CD1c-positive myeloid dendritic cell (primary cell): ENCODE results near the gene GPX2.

Experiments
- DNase-seq: peaks from one replicate; pipeline ENCODE4 v3.0.0-alpha.2; 2016; ENCODE audit errors: extremely low spot score

Gene GPX2

GRCh38 chr14:64939817-64940190 lies 2.7 kb downstream of the GPX2 start:
- no peak for DNase-seq

- no peak for DNase-seq
Measured at GRCh38 chr14:64938972-64939816, 3.4 kb downstream of the GPX2 start.

DNA sequence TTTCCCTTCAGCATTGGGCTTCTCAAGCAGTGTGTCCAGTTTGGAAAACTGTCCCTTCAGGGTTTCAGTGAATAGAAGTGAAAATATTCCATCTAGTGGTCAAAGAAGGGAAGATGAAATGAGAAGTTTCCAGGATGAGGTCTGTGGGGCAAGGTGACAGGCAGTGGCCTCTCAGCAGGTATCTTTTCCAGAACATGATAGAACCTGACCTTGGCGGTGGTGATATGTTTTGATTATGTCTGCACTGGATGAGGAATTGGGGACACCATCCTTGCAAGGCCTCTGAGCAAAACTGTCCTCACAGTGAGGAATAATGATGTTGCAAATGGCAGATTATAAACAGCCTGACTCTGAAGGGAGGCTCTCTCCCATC lies 4.7 kb downstream of the GPX2 start:
- DNase-seq: no peak

DNA sequence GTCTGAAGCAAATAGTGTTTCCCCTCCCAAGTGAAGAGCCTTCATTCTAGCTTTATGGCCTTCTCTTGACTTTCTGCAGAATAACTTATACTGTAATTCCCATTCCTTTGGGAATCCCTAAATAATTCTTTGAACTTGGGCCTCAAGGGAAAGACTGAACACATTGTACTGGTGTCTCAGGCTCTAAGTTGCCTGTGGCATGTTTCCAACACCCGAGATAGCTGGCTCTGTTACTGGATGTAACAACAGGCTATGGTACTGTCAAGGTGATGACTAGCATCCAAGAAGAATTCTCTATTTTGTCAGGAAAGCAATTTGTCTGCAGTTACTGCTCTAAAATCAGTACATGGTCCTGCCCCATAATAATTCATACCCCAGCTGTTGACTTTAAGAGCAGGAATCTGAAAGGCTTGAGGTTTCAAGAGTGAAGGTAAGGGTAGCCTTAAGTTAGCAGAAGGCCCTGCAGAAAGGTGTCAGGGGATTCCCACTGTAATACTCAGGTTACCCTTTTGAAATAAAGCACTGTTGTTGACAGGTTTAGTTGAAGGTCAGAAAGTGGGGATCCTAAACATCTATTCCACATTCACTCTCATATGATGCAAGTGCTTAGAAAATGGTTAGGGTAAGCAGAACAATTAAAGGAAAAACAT lies 5.2 kb downstream of the GPX2 start:
- DNase-seq: no peak

DNA sequence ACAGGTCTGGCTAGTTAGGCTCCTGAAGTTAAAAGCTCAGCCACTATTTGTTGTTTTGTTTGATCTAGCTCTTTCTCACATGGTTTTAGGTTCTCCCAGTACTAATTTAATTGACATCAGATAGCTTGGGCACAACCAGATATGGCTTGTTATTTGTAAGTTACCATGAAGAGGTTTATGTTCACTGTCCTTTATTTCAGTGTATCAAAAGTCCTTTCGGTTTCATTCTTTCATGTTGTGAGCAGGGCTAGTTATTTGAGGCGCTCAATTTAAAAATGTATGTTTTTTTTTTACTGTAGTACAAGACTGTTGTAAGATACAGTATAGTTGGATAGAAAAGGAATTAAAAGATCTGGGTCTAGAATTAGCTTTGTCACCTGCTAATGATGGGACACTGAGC lies 7.0 kb downstream of the GPX2 start:
- DNase-seq: no peak

GRCh38 chr14:64934338-64934929 lies 8.1 kb downstream of the GPX2 start:
- DNase-seq: no peak

- no peak for DNase-seq
Measured at GRCh38 chr14:64932231-64932630, 10.3 kb downstream of the GPX2 start.

DNA sequence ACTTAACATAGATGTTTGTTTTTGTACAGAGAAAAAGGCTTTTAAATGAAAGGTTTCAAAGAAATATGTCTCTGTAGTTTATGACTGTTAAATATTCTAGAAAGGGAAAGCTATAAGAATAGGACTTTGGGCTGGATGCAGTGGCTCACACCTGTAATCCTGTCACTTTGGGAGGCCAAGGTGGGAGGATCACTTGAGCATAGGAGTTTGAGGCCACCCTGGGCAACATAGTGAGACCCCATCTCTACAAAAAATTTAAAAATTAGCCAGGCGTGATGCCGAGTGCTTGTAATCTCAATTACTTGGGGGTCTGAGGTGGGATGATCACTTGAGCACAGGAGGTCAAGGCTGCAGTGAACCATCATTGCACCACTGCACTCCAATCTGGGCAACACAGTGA lies 11.4 kb downstream of the GPX2 start:
- DNase-seq: no peak

- DNase-seq: no peak
Measured at GRCh38 chr14:64930085-64930843, 12.3 kb downstream of the GPX2 start.

- no peak for DNase-seq
Measured at GRCh38 chr14:64929014-64929359, 13.6 kb downstream of the GPX2 start.

DNA sequence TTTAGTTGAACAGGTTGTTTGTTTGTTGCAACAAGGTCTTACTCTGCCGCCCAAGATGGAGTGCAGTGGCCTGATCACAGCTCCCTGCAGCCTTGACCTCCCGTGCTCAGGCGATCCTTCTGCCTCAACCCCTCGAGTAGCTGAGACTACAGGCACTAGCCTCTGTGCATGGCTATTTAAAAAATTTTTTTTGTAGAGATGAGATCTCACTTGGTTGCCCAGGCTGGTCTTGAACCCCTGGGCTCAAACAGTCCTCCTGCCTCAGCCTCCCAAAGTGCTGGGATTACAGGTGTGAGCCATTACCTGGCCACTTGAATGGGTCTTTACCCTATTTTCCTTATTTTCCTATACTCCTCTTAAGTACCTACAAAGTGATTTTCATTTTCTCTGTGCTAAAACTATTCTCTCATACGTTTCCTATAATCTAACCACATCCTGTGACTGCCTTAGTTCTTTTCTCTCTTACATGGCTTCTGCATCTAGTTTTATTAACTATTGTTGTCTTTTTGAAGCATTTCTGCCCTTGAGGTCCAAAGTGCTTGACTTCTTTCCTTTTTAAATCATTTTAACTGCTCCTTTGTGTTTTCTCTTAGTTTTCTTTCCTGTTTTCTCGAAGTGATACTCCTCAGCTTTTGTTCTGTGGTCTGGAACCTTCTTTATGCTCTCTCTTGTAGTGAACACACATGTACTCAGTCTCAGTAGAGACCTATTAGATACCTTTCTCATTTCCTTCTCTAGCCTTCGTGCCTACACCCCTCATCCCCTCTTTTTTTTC lies 14.1 kb downstream of the GPX2 start:
- DNase-seq: no peak

GRCh38 chr14:64927031-64927430 lies 15.5 kb downstream of the GPX2 start:
- no peak for DNase-seq

- DNase-seq: no peak
Measured at GRCh38 chr14:64926398-64926995, 16.0 kb downstream of the GPX2 start.

GRCh38 chr14:64923015-64923414 lies 19.5 kb downstream of the GPX2 start:
- no peak for DNase-seq

- DNase-seq: no peak
Measured at GRCh38 chr14:64920465-64920864, 22.1 kb downstream of the GPX2 start.

DNA sequence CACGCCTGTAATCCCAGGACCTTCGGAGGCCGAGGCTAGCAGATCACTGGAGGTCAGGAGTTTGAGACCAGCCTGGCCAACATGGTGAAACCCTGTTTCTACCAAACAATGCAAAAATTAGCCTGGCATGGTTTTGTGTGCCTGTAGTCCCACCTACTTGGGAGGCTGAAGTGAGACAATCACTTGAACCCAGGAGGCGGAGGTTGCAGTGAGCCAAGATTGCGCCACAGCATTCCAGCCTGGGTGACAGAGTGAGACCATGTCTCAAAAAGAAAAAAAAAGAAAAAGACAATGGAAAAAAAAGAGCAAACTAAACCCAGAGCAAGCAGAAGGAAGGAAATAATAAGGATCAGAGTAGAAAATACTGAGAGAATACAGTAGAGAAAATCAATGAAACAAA lies 22.9 kb downstream of the GPX2 start:
- no peak for DNase-seq

DNA sequence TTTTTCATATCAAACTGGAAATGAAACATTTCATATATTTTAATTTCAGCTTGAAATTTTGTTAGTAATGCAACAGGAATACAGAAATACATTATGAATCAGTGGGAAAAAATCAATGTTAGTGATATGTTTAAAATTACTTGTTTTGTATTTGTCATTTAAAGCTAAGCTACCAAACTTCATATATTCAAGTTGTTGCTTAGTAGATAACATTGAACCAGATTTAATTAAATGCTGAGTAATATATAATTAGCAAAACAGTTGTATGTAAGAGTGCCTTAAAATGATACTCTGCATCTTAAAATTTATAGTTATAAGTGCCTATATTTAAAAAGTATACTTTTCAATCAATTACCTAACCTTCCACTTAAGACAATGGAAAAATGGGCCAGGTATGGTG lies 23.3 kb downstream of the GPX2 start:
- DNase-seq: no peak

GRCh38 chr14:64918216-64918615 lies 24.3 kb downstream of the GPX2 start:
- no peak for DNase-seq

DNA sequence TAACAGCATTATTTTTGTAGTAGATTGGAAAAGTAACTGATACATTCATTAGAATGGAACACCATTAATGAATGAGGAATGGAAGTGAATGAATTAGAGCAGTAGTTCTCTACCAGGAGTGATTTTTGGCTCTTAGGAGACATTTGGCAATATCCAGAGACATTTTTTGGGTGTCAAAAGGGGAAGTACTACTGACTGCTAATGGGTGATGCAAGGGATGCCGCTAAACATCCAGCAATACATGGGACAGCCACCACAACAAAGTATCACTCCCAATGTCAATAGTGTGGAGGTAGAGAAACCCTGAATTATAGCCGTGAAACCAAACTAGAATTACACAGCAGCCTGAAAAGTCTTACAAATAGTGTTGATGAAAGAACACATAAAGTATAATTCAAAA lies 26.7 kb downstream of the GPX2 start:
- peak; percentile 64 for DNase-seq

DNA sequence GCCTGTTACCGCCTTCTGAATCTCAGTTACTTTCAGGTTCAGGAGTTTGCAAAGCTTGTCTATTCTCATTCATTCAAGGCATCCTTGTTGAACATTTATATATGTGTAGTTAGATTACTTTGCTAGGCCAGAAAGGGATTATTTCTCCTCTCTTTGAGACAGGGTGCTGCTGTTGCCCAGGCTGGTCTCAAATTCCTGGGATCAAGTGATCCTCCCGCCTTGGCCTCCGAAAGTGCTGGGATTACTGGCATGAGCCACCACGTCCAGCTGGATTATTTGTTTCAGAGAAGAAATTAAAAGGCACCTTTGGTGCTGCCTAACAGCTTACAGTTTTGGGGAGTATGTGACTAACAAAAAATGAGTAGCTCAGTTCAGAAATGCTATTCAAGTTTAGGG lies 27.5 kb downstream of the GPX2 start:
- DNase-seq: no peak
